Jurkat, Clone E6-1 (cell line): ENCODE measurements around the gene RPTOR.

Source experiments
- DNase-seq: peaks from one replicate; pipeline ENCODE4 v3.0.0-alpha.2; 2011; ENCODE audit warnings: low read depth, low spot score
- H3K4me3 ChIP-seq: 2 replicates; pipeline ENCODE4 v1.5.1; 2011; ENCODE audit warnings: mild to moderate bottlenecking, low read length, control low read depth, moderate library complexity

Gene RPTOR

GRCh38 chr17:80942423-80943345 is 398.0 kb downstream of the RPTOR start:
- no peak overlapping the region for H3K4me3 ChIP-seq
- DNase-seq = no peak

DNA sequence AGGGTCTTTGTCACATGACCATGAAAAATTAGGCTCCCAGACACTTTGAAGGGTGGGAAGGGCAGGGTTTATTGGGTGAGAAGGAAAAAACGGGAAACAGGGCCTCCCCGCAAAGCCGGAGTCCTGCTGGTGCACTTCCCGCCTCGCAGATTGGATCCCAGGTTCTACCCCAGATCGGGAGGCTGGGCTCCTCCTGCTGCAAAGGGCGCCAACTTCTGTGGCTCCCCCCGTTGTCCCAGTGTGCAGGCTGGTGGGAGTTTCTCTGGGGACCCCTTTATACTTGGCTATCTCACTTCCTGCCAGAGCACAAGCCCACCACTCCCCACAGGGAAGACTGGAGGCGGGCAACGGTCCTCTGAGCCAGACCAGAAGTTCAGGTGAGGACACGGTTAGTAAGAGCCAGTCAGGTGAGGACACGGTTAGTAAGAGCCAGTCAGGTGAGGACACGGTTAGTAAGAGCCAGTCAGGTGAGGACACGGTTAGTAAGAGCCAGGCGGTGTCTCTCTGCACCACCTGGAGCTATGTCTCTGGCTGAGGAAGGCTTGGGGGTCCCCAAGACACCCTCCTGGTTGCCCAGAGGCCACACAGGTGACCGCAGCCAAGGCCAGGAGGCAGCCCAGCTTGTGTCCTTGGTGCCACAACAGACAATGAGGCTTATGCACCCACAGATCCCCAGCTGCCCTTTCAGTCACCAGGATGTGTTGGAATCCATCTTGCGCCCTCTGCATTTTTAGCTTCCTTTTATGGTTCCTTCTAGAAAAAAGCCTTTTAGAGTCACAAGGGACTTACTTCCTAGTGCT is 398.9 kb downstream of the RPTOR start:
- DNase-seq = no peak
- H3K4me3 ChIP-seq = no peak overlapping the region

- no peak for DNase-seq
- H3K4me3 ChIP-seq = no peak overlapping the region
Observed at GRCh38 chr17:80944326-80944725, 399.7 kb downstream of the RPTOR start.

DNA sequence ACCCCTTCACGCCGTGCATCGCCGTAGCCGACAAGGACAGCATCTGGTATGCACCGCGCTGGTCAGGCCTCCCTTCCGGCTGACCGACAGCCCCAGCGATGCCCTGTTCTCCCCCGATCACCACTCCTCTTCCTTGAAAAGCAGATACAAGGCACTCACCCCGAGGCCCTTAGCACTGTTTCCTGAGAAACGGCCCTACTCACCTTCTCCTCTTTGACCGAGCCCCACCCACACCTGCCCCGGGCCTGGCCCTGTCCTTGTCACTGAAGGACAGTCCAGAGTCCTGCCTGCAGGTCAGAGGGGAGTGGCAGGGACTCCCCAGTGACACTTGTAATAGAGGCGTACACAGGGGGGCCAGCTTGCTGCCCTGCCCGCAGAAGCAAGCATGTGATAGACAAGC is 401.1 kb downstream of the RPTOR start:
- H3K4me3 ChIP-seq = no peak overlapping the region
- no peak for DNase-seq

- DNase-seq = no peak
- H3K4me3 ChIP-seq = no peak overlapping the region
Observed at GRCh38 chr17:80946449-80946848, 401.8 kb downstream of the RPTOR start.

- no peak for DNase-seq
- H3K4me3 ChIP-seq = no peak overlapping the region
Observed at GRCh38 chr17:80947200-80947940, 402.7 kb downstream of the RPTOR start.

GRCh38 chr17:80948019-80948975 is 403.7 kb downstream of the RPTOR start:
- no peak for DNase-seq
- no peak overlapping the region for H3K4me3 ChIP-seq

GRCh38 chr17:80948976-80949450 is 404.4 kb downstream of the RPTOR start:
- H3K4me3 ChIP-seq = no peak overlapping the region
- no peak for DNase-seq

- DNase-seq = no peak
- no peak overlapping the region for H3K4me3 ChIP-seq
Observed at GRCh38 chr17:80949451-80950421, 405.1 kb downstream of the RPTOR start.

- H3K4me3 ChIP-seq = no peak overlapping the region
- no peak for DNase-seq
Observed at GRCh38 chr17:80950466-80951120, 406.0 kb downstream of the RPTOR start.

GRCh38 chr17:80951121-80952090 is 406.8 kb downstream of the RPTOR start:
- no peak for DNase-seq
- no peak overlapping the region for H3K4me3 ChIP-seq

GRCh38 chr17:80952291-80952690 is 407.7 kb downstream of the RPTOR start:
- DNase-seq = no peak
- H3K4me3 ChIP-seq = no peak overlapping the region

GRCh38 chr17:80953471-80954315 is 409.1 kb downstream of the RPTOR start:
- H3K4me3 ChIP-seq = no peak overlapping the region

DNA sequence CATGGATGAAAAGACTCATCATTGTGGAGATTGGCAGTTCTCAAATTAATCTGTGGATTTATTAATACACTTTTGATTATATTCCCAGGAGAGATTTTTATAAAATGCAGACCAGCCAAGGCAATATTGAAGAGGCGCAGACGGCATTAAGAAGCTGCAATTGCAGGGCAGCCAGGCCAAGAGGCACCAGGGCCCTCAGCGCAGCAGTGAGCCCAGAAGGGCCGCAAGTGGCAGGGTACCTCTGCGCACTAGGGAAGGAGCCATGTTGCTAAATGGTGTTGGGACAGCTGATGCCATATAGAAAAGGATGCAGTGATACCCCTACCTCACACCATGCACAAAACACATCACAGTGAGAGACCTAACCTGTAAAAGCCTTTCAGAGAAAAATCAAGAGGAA is 410.4 kb downstream of the RPTOR start:
- no peak for DNase-seq
- H3K4me3 ChIP-seq = no peak overlapping the region

More at GRCh38 chr17:80953471-80954315, 409.1 kb downstream of the RPTOR start:
- DNase-seq = no peak
